GM12878 (cell line): Measurements from ENCODE around the gene RAB11A.

Experiments used
- CTCF ChIP-seq, 3 experiments: IDR thresholded peaks in 2 of 3; conservative IDR thresholded peaks in 1 of 3; 2 replicates each; pipeline ENCODE4 v1.5.1; 2011; ENCODE audit warnings: low read depth in 3 of 3, low read length in 3 of 3, mild to moderate bottlenecking in 3 of 3, control low read depth in 2 of 3, moderate library complexity in 2 of 3, inconsistent platforms in 1 of 3, mixed read lengths in 1 of 3; ENCODE audit not compliant: control insufficient read depth in 2 of 3, insufficient read depth in 1 of 3; ENCODE audit errors: extremely low read depth in 1 of 3
- EZH2 ChIP-seq: IDR thresholded peaks from 2 replicates; pipeline ENCODE4 v1.6.1; 2012; ENCODE audit warnings: low read depth, mild to moderate bottlenecking, control low read depth, inconsistent platforms, low read length, borderline replicate concordance; ENCODE audit not compliant: control insufficient read depth
- HDAC2 ChIP-seq: fragments of 200-600 bp; sonication (generic); IDR thresholded peaks from 2 replicates; pipeline ENCODE4 v1.6.1; 2017
- IRF3 ChIP-seq: fragments of 450-650 bp; IDR thresholded peaks from 2 replicates; pipeline ENCODE4 v1.6.1; 2014; ENCODE audit warnings: mild to moderate bottlenecking
- JUND ChIP-seq: IDR thresholded peaks from 2 replicates; pipeline ENCODE4 v1.6.1; 2012; ENCODE audit warnings: low read depth, mild to moderate bottlenecking, low read length, improper control_type of control experiment, moderate library complexity
- POLR2A ChIP-seq: IDR thresholded peaks from 2 replicates; pipeline ENCODE4 v1.6.1; 2011; ENCODE audit warnings: low read depth, mild to moderate bottlenecking, low read length
- POLR2AphosphoS5 ChIP-seq: IDR thresholded peaks from 2 replicates; pipeline ENCODE4 v1.6.1; 2011; ENCODE audit warnings: mild to moderate bottlenecking, low read length, inconsistent platforms
- RFX5 ChIP-seq: IDR thresholded peaks from 2 replicates; pipeline ENCODE4 v1.6.1; 2011; ENCODE audit warnings: low read depth, low read length, improper control_type of control experiment
- SIN3A ChIP-seq: IDR thresholded peaks from 2 replicates; pipeline ENCODE4 v1.6.1; 2012; ENCODE audit warnings: low read depth, low read length, improper control_type of control experiment
- SREBF2 ChIP-seq: IDR thresholded peaks from 2 replicates; pipeline ENCODE4 v1.6.1; 2012; ENCODE audit warnings: mild to moderate bottlenecking, low read length

GRCh38 chr15:65835447-65835846 lies 33.8 kb upstream of the RAB11A start:
- no peak for TF ChIP-seq RFX5
- TF ChIP-seq CTCF (IDR thresholded peaks at IDR 0.05 in 2 of 3, conservative IDR thresholded peaks at IDR 0.05 in 1 of 3; ENCODE audit: control insufficient read depth in 2 of 3, extremely low read depth in 1 of 3, insufficient read depth in 1 of 3, low read depth in 3 of 3, low read length in 3 of 3), result no peak
- no peak for TF ChIP-seq HDAC2
- TF ChIP-seq POLR2AphosphoS5, result no peak
- no peak for TF ChIP-seq JUND
- no peak for TF ChIP-seq POLR2A
- no peak for TF ChIP-seq IRF3
- no peak for TF ChIP-seq EZH2
- TF ChIP-seq SIN3A, result no peak
- TF ChIP-seq SREBF2, result no peak
